Muscle of leg (tissue), 11 donors: ENCODE measurements around the gene ABCC12. TPM values are rescaled to one million over a fixed set of nuclear protein-coding genes. Genes with fewer than 3 reads are reported as not detected.

Source experiments
- DNase-seq: peaks from one replicate; pipeline ENCODE4 v3.0.0; 2013
- H3K27ac ChIP-seq: one replicate; pipeline ENCODE4 v1.5.1; 2013; ENCODE audit warnings: mild to moderate bottlenecking, low read length, control low read depth
- H3K27me3 ChIP-seq: one replicate; pipeline ENCODE4 v1.6.1; 2013; ENCODE audit warnings: low read length; ENCODE audit not compliant: control insufficient read depth, insufficient read depth
- H3K36me3 ChIP-seq: one replicate; pipeline ENCODE4 v1.6.1; 2013; ENCODE audit warnings: low read length; ENCODE audit not compliant: control insufficient read depth, insufficient read depth
- H3K4me1 ChIP-seq: one replicate; pipeline ENCODE4 v1.6.1; 2013; ENCODE audit warnings: low read length; ENCODE audit not compliant: control insufficient read depth, insufficient read depth
- H3K4me3 ChIP-seq: one replicate; pipeline ENCODE4 v1.5.1; 2013; ENCODE audit warnings: low read length, control low read depth
- H3K9me3 ChIP-seq: replicated peaks from 2 replicates; pipeline ENCODE4 v1.6.1; 2013; ENCODE audit warnings: low read depth, low read length; ENCODE audit not compliant: control insufficient read depth
- WGBS: methylation state at CpG from one replicate; pipeline ENCODE4 v1.1.5; 2013; ENCODE audit warnings: missing lambda C conversion rate; ENCODE audit not compliant: insufficient coverage; 5-methylcytosine and 5-hydroxymethylcytosine counted together
- polyA plus RNA-seq, 8 donors: library from polyadenylated mRNA; unstranded; fragments of 120-200 nt; gene quantifications; one replicate each; pipeline versions ENCODE4 v1.2.1 to v1.2.3, GENCODE V29; 2013; ENCODE audit warnings: inconsistent platforms in 1 of 8, low replicate concordance in 1 of 8; ENCODE audit not compliant: insufficient read length in 8 of 8, insufficient read depth in 1 of 8
- total RNA-seq: library from RNA; stranded (reverse); fragments of 120-200 nt; gene quantifications from one replicate; pipeline ENCODE4 v1.2.4, GENCODE V29; 2013

Gene ABCC12
- total and polyA plus RNA-seq, 9 donors = 0.12 to 0.66 (median 0.33) TPM

GRCh38 chr16:48152226-48152625, 3.6 kb downstream of the ABCC12 start:
- H3K4me1 ChIP-seq = peaks cover 7% of the 10 kb centered on the region
- WGBS = 85% methylated on average over 7 of the region's 9 CpGs

GRCh38 chr16:48150707-48151106, 5.1 kb downstream of the ABCC12 start:
- Histone ChIP-seq H3K27ac (no peak overlapping the region), H3K27me3 (peaks cover 3% of the 10 kb centered on the region), H3K4me3 (no peak overlapping the region), H3K36me3 (no peaks in the 10 kb centered on the region), H3K9me3 (peaks cover 2% of the 10 kb centered on the region), H3K4me1 (peaks cover 4% of the 10 kb centered on the region)
- WGBS = no CpG with 5 or more reads among the region's 1 CpG
- DNase-seq = no peak

More at GRCh38 chr16:48152226-48152625, 3.6 kb downstream of the ABCC12 start:
- Histone ChIP-seq H3K27ac (no peak overlapping the region), H3K27me3 (peaks cover 8% of the 10 kb centered on the region), H3K36me3 (no peaks in the 10 kb centered on the region), H3K9me3 (peaks cover 2% of the 10 kb centered on the region), H3K4me3 (no peak overlapping the region)
- no peak for DNase-seq

GRCh38 chr16:48146710-48147109, 9.1 kb downstream of the ABCC12 start:
- H3K27me3 ChIP-seq = peaks cover 3% of the 10 kb centered on the region
- H3K36me3 ChIP-seq = no peaks in the 10 kb centered on the region
- H3K9me3 ChIP-seq = peaks cover 2% of the 10 kb centered on the region
- DNase-seq = no peak
- WGBS = 93% methylated on average over 3 of the region's 4 CpGs
- H3K27ac ChIP-seq = no peak overlapping the region
- no peaks in the 10 kb centered on the region for H3K4me1 ChIP-seq
- no peak overlapping the region for H3K4me3 ChIP-seq

- Histone ChIP-seq H3K27ac (no peak overlapping the region), H3K9me3 (peaks cover 2% of the 10 kb centered on the region), H3K36me3 (no peaks in the 10 kb centered on the region), H3K27me3 (peaks cover 3% of the 10 kb centered on the region), H3K4me1 (no peaks in the 10 kb centered on the region), H3K4me3 (no peak overlapping the region)
- DNase-seq = no peak
- 87% methylated on average over 7 of the region's 7 CpGs for WGBS
Observed at GRCh38 chr16:48146131-48146530, 9.7 kb downstream of the ABCC12 start.

- Histone ChIP-seq H3K4me1 (no peaks in the 10 kb centered on the region), H3K4me3 (no peak overlapping the region), H3K36me3 (no peaks in the 10 kb centered on the region), H3K27ac (no peak overlapping the region), H3K9me3 (no peaks in the 10 kb centered on the region), H3K27me3 (peaks cover 3% of the 10 kb centered on the region)
- no peak for DNase-seq
- 100% methylated on average over 3 of the region's 9 CpGs for WGBS
Observed at GRCh38 chr16:48143812-48144368, 11.9 kb downstream of the ABCC12 start.

- Histone ChIP-seq H3K27ac (no peak overlapping the region), H3K4me3 (no peak overlapping the region), H3K9me3 (no peaks in the 10 kb centered on the region), H3K27me3 (peaks cover 3% of the 10 kb centered on the region), H3K4me1 (peaks cover 9% of the 10 kb centered on the region), H3K36me3 (no peaks in the 10 kb centered on the region)
- 92% methylated on average over 2 of the region's 6 CpGs for WGBS
- DNase-seq = no peak
Observed at GRCh38 chr16:48140821-48141220, 15.0 kb downstream of the ABCC12 start.

- no peaks in the 10 kb centered on the region for H3K9me3 ChIP-seq
Observed at GRCh38 chr16:48139517-48139916, 16.3 kb downstream of the ABCC12 start.

GRCh38 chr16:48138543-48138942, 17.2 kb downstream of the ABCC12 start:
- H3K4me3 ChIP-seq = no peak overlapping the region
- no peaks in the 10 kb centered on the region for H3K9me3 ChIP-seq
- H3K27ac ChIP-seq = no peak overlapping the region
- peaks cover 3% of the 10 kb centered on the region for H3K27me3 ChIP-seq
- no peaks in the 10 kb centered on the region for H3K36me3 ChIP-seq
- WGBS = 50% methylated on average over 1 of the region's 2 CpGs
- no peak for DNase-seq
- peaks cover 9% of the 10 kb centered on the region for H3K4me1 ChIP-seq

More at GRCh38 chr16:48139517-48139916, 16.3 kb downstream of the ABCC12 start:
- Histone ChIP-seq H3K36me3 (no peaks in the 10 kb centered on the region), H3K27ac (no peak overlapping the region), H3K4me3 (no peak overlapping the region), H3K4me1 (peaks cover 9% of the 10 kb centered on the region), H3K27me3 (peaks cover 3% of the 10 kb centered on the region)
- no peak for DNase-seq
- WGBS = no CpG with 5 or more reads among the region's 3 CpGs

GRCh38 chr16:48137822-48138221, 18.0 kb downstream of the ABCC12 start:
- H3K4me3 ChIP-seq = no peak overlapping the region

GRCh38 chr16:48136547-48137360, 19.0 kb downstream of the ABCC12 start:
- H3K9me3 ChIP-seq = no peaks in the 10 kb centered on the region
- DNase-seq = peak; percentile 85
- peaks cover 9% of the 10 kb centered on the region for H3K4me1 ChIP-seq
- H3K27me3 ChIP-seq = no peaks in the 10 kb centered on the region
- H3K27ac ChIP-seq = no peak overlapping the region
- no peaks in the 10 kb centered on the region for H3K36me3 ChIP-seq
- WGBS = 73% methylated on average over 5 of the region's 9 CpGs
- no peak overlapping the region for H3K4me3 ChIP-seq

More at GRCh38 chr16:48137822-48138221, 18.0 kb downstream of the ABCC12 start:
- H3K27ac ChIP-seq = no peak overlapping the region
- WGBS = 80% methylated on average over 1 of the region's 3 CpGs
- H3K27me3 ChIP-seq = peaks cover 3% of the 10 kb centered on the region
- peaks cover 9% of the 10 kb centered on the region for H3K4me1 ChIP-seq
- no peaks in the 10 kb centered on the region for H3K9me3 ChIP-seq
- DNase-seq = no peak
- H3K36me3 ChIP-seq = no peaks in the 10 kb centered on the region
